ENCODE results near the gene RHBDL3.

GRCh38 chr17:32370426-32370825 is 104.8 kb downstream of the RHBDL3 start:
- no peak for TF ChIP-seq CTCF (conservative IDR thresholded peaks at IDR 0.05; ENCODE audit: low read length)
- TF ChIP-seq EZH2phosphoT487 (IDR thresholded peaks at IDR 0.05; ENCODE audit: borderline replicate concordance, low read depth, low read length): no peak

Data from OCI-LY7 (cell line).